Measurements from ENCODE around the gene PRPS2. TPM values are rescaled to one million over a fixed set of nuclear protein-coding genes. Genes with fewer than 3 reads are reported as not detected.

Gene PRPS2
- 34.9 to 47.2 TPM (median 42.4 TPM) in 5 replicates for total RNA-seq (2022; extraction: Qiagen RNA extraction)

DNA sequence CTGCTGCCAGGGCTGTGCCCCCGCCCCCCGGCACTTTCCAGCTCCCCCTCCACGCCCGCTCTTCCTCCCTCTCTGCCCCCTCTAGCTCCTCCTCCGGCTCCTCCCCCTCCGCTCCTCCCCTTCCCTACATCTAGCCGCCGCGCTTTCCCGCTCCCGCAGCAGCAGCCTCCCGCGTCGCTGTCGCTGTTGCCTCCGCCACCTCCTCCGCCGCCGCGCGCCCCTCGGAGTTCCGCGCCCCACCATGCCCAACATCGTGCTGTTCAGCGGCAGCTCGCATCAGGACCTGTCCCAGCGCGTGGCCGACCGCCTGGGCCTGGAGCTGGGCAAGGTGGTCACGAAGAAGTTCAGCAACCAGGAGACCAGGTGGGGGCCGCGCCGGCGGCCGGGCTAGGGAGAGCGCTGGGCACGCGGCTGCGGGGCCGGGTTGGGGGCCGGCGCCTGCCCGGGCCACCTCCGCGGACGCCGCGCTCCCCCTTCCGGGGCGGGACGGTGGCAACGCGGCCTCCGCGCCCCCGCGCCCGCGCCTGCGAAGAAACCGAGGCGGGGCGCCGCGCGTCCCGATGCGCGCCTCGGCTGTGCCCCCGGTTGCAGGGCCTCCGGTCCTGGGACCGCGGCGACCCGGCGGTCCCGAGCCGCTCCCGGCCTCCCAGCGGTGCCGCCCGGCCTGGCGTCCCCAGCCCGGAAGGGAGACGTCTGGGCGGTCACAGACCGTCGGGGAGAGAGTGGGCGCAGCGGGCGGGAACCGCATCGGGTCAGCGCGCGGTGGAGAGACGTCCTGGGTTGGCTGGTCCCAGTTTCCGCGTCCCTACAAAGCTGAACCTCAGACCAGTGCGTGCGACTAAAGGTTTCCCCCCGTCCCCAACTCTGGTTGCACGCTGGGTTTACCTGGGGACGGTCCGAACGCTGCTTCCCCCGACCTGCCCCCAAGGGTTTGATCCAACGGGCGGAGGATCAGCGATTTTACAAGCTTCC, at the start of gene PRPS2:
Gene PRPS2, plus strand, starts transcription at position 156 of the 972 bp plus-strand sequence. Its CDS starts 86 bp downstream, at position 242.

DNA sequence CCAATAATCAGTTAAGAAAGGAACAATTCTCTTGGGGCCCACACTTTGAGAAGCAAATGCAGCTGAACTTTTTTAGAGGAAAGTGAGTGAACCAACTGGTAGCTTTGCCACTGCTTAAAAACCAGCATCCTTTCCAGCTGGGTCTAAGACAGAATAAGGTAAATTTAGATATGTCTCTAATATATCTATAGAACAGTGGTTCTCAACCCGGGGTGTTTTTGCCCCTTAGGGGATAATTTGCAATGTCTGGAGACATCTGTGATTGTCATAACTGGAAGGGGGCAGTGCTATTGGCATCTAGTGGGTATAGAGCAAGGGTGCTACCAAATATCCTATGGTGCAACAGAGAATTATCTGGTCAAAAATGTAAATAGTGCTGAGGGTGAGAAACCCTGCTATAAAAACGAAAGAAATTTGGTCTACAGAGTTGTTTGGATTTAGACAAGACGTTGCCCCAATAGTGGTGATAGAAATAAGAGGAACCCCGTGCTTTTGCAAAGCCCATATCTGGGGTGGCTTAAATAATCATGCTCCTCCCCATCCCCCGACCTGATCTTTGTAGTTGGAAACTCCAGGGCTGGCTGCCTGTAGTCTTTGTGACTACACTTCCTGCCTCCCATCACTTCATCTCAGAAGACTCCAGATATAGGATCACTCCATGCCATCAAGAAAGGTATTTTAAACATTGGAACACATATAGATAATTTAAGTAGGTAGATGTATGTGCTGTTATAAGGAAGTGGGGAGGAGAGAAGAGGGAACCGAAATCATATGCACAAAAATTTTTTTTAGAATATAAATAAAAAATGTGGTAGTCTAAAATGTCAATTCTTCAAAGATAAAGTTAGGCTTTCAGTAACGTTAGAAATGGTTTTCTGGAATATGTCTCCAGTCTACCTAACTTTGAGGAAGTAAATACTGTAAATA, 75.5 kb downstream of the PRPS2 start, which contains the start of gene TLR7:
Gene TLR7, plus strand, starts transcription at position 622 of the 927 bp plus-strand sequence. CDS start 507 bp downstream, outside the sequence.

Other genes starting within 250 kb of the PRPS2 start
- gene TLR7, start 75.7 kb downstream of the PRPS2 start, total RNA-seq (2022; extraction: Qiagen RNA extraction), result not detected in 5 replicates
- gene TLR8, start 115.2 kb downstream of the PRPS2 start, total RNA-seq (2022; extraction: Qiagen RNA extraction), result not detected in 5 replicates
- 5,201 to 8,835 TPM (median 5,806 TPM) in 5 replicates for gene TMSB4X, start 183.7 kb downstream of the PRPS2 start, total RNA-seq (2022; extraction: Qiagen RNA extraction)

Data from A549 treated with Mapracorat at 1 μM for 4 hours (cell line).